Sciatic nerve (tissue), 2 donors: ENCODE measurements around the gene AS3MT. TPM values are rescaled to one million over a fixed set of nuclear protein-coding genes. Genes with fewer than 3 reads are reported as not detected.
"Not testable (repeated sequence)": the region's sequence is repeated elsewhere in the genome, so short reads cannot be mapped to it uniquely, and the experiment has no call there.

Experiments
- ATAC-seq: fragments of 200-7000 bp; cut with Tn5 transposase; one replicate; pipeline ENCODE4 v1.9.1; 2020; ENCODE audit warnings: mild to moderate bottlenecking, moderate library complexity
- DNase-seq: peaks from one replicate; pipeline ENCODE4 v3.0.0-alpha.2; 2020; ENCODE audit warnings: low spot score
- intact Hi-C: fragments of 100-400 bp; cut with DNase I; formaldehyde crosslinking; loops from one replicate; pipeline ENCODE4 v1.14.2; 2022
- total RNA-seq: library from RNA; stranded (reverse); fragmentation: NEBNext Ultra II Directional; extraction: Animal tissue kit (Norgen Biotek cat#: 25700); gene quantifications from one replicate; pipeline ENCODE4 v1.2.1, GENCODE V29; 2021
- donor health status: DM: no; HTN: no; CAD: no.
- donor health status: DM: no; HTN: no; CAD: no.

AS3MT gene
- total RNA-seq, 1 donor from 2014 or later, result 0.49 TPM

DNA sequence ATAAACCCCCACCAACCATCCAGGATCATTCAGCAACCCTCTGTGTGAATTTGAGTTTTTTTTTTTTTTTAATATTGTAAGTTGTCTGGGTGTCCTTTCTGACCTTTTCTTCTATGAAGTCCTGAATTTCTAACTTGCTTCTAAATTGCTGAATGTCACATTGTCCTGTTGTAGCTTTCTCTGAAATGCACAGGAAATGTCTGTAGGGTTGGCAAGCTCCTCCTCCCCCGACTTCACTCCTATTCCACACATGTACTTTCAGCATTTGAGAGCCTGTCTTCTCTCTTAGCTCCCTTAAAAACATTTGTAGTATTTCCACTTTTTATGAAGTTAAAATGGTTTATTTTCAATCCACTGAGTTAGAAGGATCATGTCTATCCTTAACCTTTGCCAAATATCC, 45.5 kb downstream of the AS3MT start:
- no peak for DNase-seq
- intact Hi-C loops, result loop anchor here (5.0 kb wide), 1 partner anchor 333 kb away; the partner anchor contains the start of gene RPEL1
- ATAC-seq, result no peak

DNA sequence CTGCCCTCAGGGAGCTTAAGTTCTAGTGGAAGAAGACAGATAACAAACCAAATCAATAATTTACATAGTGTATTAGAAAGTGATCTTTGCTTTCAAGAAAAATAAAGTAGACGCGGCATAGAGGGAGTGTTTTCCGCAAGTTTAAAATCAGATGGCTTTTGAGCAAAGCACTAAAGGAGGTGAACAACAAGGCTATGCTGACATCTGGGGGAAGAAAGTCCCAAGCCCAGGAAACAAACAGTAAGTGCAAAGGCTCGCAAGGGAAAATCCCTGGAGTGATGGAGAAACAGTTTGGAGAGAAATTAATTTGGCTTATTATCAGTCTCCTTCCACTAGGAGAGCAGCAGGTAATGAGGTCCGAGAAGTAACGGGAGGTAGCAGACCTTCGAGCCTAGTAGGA, 46.9 kb downstream of the AS3MT start:
- ATAC-seq, result no peak
- DNase-seq, result no peak
- intact Hi-C loops, result loop anchor here (2.0 to 5.0 kb wide), 2 partner anchors 153 to 331 kb away; partner anchors contain the start of gene RPEL1

DNA sequence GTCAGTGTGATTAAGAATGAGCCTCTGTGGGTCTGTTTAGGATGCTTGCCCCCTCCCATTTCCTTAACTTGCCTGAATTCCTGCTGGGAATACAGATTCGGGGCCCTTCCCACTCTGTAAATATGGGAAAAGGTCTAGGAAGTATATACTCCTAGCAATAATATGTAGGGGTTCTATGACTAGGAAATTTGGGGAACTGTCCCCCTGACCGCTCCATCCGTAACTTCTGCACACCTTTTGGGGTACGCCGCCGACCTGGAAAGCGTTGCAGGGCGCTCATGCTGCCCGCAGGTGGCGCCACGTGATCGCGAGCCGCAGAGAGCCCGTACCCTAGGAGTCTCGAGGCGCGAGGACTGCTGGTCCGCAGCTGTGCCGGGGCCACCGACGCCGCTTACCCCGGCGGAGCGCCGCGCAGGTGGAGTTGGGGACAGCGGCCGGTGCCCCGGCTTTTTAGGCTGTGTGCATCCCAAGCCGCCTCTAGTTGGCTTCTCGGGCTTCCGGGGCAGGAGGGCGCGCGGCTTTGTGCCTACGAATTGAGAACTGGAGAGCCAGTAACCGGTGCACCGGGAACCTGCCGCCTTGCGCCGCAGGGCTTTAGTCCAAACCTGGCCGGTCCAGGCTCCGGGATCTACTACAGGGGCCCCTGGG, 48.2 kb downstream of the AS3MT start:
- peak; percentile 91 for DNase-seq
- peak; percentile 87 for ATAC-seq
- intact Hi-C loops, result loop anchor here (2.0 to 5.0 kb wide), 2 partner anchors 151 to 330 kb away; partner anchors contain the start of gene RPEL1

DNA sequence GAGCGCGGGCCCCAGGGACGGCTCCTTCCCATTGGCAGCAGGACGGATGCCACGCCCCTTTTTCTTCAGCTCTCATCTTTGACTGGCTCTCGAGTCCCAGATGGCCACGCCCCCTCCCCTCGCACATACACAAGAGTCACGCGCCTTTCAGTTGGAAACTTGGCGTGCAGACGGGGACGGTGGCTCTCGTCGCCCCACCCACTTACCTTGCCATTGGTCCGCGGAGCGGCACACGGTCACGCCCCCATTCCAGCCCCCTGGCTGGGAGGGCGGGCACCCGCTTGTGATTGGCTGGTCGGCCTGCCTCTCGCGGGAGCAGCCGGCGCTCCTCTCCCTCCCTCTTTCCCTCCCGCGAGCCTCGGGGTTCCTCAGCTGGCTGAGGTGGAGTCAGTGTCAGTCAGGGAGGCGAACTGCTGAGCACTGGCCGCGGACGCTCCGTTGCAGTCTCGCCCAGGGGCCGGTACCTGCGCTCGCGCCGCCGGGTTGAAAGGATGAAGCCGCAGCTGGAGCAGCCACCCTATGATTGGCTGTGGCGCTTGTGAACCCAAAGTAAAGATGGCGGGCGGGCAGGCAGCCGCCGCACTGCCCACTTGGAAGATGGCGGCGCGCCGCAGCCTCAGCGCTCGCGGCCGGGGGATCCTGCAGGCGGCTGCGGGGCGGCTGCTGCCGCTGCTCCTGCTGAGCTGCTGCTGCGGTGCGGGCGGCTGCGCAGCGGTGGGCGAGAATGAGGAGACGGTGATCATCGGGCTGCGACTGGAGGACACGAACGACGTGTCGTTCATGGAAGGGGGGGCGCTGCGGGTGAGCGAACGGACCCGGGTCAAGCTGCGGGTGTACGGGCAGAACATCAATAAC, 48.9 kb downstream of the AS3MT start, which contains the start of gene CNNM2:
Gene CNNM2, plus strand, starts transcription at position 333 of the 855 bp plus-strand sequence. Its CDS starts 187 bp downstream, at position 520.
- intact Hi-C loops, result loop anchor here (2.0 to 5.0 kb wide), 2 partner anchors 151 to 329 kb away; partner anchors contain the start of gene RPEL1
- DNase-seq (peak; percentile 100), ATAC-seq (peak; percentile 99)

DNA sequence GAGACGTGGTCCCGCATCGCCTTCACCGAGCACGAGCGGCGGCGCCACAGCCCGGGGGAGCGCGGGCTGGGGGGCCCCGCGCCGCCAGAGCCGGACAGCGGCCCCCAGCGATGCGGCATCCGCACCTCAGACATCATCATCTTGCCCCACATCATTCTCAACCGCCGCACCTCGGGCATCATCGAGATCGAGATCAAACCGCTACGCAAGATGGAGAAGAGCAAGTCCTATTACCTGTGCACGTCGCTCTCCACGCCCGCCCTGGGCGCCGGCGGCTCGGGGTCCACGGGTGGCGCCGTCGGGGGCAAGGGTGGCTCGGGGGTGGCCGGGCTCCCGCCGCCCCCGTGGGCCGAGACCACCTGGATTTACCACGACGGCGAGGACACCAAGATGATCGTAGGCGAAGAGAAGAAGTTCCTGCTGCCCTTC, 49.6 kb downstream of the AS3MT start:
- intact Hi-C loops, result loop anchor here (5.0 kb wide), 1 partner anchor 328 kb away; the partner anchor contains the start of gene RPEL1
- no peak for DNase-seq
- no peak for ATAC-seq

DNA sequence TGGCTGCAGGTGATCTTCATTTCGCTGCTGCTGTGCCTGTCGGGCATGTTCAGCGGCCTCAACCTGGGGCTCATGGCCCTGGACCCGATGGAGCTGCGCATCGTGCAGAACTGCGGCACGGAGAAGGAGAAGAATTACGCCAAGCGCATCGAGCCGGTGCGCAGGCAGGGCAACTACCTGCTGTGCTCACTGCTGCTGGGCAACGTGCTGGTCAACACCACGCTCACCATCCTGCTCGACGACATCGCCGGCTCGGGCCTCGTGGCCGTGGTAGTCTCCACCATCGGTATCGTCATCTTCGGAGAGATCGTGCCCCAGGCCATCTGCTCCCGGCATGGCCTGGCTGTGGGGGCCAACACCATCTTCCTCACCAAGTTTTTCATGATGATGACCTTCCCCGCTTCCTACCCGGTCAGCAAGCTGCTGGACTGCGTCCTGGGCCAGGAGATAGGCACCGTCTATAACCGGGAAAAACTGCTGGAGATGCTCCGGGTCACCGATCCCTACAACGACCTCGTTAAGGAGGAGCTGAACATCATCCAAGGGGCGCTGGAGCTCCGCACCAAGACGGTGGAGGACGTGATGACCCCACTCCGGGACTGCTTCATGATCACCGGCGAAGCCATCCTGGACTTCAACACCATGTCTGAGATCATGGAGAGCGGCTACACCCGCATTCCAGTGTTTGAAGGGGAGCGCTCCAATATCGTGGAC, 50.1 kb downstream of the AS3MT start:
- ATAC-seq (no peak), DNase-seq (no peak)
- intact Hi-C loops, result loop anchor here (5.0 kb wide), 1 partner anchor 328 kb away; the partner anchor contains the start of gene RPEL1

DNA sequence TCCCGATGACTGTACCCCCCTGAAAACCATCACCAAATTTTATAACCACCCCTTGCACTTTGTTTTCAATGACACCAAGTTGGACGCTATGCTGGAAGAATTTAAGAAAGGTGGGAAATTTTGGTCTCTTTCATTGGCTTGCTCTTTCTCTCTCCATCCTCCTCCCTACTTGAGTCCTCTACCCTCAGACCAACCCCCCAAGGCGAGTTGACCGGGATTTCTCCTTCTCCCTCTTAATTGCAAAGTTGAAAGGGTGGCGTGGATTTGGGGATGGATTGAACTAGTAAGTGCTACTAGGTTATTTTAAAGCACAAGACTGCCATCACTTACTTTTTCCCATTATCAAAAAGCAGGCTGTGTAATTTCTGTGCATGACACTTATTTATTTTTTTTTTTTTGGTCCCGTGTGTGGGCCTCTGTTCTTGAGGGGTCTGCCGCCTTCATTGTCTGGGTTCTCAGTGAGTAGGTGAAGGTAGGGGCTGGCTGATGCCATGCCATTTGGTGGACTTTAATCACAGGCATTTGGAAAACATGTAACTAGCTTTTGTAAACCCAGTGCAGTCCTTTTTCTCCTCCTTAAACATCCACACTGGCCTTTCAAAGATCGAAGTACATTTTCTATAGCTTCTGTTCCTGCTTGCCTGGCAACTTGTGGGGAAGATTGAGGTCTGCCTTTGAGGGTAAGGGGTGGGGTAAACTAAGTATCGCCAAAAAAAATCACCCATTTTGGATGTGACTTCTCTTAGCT, 50.9 kb downstream of the AS3MT start:
- intact Hi-C loops, result loop anchor here (5.0 kb wide), 1 partner anchor 327 kb away; the partner anchor contains the start of gene RPEL1
- no peak for ATAC-seq
- no peak for DNase-seq

DNA sequence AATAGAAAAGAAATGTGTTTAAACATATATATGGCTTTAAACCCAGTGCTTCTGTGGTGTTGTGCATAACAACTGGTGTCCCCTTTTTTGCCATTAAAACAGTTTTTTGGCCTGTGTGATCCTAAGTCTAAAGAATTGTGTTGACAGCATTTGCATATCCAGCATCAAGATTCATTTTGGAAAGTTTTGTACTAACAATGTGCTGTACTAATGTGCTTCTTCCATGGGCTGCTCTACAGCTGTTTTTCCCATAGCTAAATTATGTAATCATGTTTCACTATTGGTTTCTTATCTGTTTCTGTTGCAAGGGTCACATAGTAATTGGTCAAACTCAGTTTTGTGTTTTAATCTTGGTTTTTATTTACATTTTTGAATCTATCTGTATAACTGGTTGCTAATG, 54.3 kb downstream of the AS3MT start:
- DNase-seq (no peak), ATAC-seq (no peak)
- intact Hi-C loops, result no loop called here

DNA sequence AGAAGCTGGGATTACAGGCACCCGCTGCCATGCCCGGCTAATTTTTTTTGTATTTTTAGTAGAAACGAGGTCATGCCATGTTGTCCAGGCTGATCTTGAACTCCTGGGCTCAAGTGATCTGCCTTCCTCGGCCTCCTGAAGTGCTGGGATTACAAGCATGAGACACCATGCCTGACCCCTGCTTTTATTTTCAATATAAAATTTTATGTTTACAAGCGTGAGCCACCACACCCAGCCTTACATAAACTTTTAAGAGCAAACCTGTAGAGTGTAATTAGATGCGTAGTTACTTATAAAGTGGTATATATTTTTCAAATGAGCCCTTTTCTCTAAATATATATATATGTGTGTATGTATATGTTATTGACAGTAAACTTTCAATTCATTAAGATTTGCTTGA, 57.6 kb downstream of the AS3MT start:
- intact Hi-C loops, result no loop called here
- ATAC-seq, result no peak
- no peak for DNase-seq

DNA sequence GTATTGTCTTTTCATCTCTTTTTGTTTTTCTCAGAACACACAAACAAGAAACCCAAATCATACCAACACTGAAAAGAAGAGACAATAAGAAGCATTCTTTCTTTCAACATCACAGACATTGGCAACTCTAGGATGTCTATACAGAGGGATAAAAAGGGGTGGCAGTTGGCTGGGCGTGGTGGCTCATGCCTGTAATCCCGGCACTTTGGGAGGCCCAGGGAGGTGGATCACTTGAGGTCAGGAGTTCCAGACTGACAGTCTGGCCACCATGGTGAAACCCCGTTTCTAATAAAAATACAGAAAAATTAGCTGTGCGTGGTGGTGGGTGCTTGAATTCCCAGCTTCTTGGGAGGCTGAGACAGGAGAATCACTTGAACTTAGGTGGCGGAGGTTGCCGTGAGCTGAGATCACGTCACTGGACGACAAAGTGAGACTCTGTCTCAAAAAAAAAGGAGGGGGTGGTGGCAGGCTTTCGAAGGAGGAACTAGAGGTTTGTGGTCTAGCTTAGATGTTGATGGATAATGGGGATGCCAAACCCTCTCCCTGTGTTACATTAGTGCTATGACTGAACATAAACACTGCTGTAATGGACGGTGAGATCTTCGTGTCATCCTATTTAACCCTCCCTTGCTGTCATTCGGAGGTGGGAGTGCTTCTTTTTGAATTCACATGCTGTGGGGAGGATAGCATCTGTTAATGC, 58.2 kb downstream of the AS3MT start:
- no peak for ATAC-seq
- no peak for DNase-seq
- intact Hi-C loops, result no loop called here

DNA sequence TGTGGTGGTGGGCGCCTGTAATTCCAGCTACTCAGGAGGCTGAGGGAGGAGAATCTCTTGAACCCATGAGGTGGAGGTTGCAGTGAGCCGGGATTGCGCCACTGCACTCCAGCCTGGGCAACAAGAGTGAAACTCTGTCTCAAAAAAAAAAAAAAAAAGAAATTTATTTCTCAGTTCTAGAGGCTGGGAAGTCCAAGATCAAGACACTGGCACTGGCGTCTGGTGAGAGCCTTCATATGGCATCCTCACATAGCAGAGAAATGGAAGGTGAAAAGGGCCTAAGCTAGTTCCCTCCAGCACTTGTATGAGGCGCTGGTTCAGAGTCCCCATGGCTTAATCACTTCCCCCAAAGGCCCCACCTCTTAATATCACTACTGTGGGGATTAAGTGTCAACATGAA, 59.2 kb downstream of the AS3MT start:
- intact Hi-C loops, DNase-seq, ATAC-seq: not testable (repeated sequence)

DNA sequence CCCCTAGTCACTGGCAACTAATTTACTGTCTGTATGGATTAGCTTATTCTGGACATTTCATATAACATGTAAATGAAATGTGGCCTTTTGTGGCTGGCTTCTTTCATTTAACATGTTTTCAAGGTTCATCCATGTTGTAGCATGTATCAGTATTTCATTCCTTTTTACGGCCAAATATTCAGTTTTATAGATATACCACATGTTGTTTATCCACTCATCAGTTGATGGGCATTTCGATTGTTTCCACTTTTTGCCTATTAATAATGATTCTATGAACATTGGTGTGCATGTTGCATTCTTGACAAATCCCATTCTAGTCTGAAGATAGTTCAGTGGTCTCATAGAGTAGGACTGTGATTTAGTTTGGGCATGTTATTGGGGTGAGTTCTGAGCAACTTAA, 61.5 kb downstream of the AS3MT start:
- ATAC-seq, result no peak
- intact Hi-C loops, result no loop called here

DNA sequence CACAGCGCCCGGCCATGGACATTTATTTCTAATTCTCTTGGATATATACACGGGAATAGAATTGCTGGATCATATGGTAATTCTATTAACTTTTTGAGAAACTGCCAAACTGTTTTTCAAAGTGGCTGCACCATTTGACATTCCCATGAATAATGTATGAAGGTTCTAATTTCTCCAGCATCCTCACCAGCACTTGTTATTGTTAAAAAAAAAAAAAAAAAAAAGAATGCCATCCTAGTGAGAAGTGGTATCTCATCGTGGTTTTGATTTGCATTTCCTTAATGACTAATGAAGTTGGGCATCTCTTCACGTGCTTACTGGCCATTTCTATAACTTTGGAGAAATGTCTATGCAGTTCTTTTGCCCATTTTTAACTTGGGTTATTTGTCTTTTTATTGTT, 62.4 kb downstream of the AS3MT start:
- intact Hi-C loops, result no loop called here
- DNase-seq (no peak), ATAC-seq (no peak)

More for the DNA sequence above, 61.5 kb downstream of the AS3MT start:
- DNase-seq, result no peak

DNA sequence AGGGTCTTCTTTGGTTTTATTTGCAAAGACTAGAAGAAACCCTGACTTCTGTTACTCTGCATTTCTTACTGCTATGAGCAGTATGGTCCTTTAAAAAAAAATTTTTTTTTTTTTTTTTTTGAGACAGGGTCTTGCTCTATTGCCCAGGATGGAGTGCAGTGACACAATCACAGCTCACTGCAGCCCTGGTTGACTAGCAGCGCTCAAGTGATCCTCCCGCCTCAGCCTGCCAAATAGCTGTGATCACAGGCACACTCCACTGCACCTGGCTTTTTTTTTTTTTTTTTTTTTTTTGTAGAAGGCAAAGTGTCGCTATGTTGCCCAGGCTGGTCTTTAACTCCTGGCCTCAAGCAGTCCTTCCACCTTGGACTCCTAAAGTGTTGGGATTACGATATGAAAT, 66.2 kb downstream of the AS3MT start:
- DNase-seq (no peak), ATAC-seq (no peak)
- intact Hi-C loops, result no loop called here

DNA sequence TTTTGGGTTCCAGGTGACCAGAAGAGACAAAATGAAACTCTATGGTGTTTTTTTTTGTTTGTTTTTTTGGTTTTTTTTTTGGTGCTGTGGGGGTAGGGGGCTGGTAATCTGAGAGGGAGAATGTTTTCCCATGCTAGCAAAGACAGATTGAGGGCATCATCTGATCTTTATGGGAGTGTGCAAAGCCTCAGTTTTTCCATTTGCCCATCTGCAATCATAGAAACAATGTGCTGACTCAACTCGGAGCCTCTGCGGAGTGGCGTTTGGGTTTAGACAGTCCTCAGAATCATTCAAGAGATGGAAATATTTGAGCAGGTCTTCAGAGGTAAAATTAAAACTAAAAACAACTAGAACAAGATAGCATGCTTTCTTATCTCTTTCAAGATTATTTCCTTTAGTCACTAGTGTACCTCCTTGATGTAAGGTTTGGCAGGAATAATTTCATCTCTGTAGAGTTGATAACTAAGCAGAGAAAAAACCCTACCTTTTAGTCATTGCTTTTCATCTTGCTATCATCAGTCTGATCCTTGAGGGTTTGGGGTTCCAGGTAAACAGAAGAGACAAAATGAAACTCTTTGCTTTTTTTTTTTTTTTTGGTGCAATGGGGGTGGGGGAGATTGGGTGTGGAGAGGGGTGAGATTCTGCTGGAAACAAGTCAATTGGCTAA, 66.8 kb downstream of the AS3MT start:
- ATAC-seq (no peak), DNase-seq (no peak)
- intact Hi-C loops, result no loop called here

DNA sequence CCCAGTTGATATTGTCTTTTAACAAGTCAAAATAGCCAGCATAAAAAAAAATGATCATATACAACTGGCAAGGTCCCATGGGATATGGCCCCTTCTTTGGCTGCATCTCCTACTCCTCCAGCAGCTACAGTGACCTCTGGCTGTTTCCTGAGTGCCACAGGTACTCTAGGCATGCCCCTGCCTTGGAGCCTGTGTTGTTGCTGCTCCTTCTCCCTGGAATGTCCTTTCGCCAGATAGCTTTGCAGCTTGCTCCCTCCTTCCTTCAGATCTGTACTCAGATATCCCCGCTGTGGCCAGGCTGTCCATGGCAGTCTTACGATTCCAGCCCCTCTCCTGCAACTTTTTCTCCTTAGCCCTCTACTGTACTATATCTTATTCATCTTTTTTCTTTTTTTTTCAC, 72.1 kb downstream of the AS3MT start:
- ATAC-seq, result no peak
- intact Hi-C loops, result no loop called here
- no peak for DNase-seq

DNA sequence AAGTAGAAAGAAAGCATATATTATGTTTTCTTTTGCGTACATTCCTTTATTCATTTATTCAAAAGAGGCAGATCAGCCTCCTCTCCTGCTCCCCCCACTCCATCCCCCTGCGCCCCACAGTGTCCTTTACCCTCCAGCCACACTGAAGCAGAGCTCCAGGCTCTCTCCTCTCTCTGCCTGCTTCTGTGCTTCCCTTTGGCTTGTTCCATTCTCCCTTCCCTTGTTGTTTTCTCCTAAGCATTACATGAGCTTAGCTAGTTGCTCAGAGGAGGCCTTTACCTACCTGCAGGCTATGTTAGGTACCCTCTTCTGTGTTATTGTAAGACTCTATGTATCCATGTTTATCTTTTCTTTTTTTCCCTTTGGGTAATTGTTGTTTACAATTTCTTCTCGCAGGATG, 76.2 kb downstream of the AS3MT start:
- DNase-seq (no peak), ATAC-seq (no peak)
- intact Hi-C loops, result no loop called here
